Mammary epithelial cell (primary cell): ENCODE results near the gene THOC7.

Experiments
- CTCF ChIP-seq, 2 donors: IDR thresholded peaks in 1 of 2; conservative IDR thresholded peaks in 1 of 2; 2 replicates each; pipeline ENCODE4 v1.5.1; 2011 to 2012; ENCODE audit warnings: inconsistent platforms in 2 of 2, low read length in 2 of 2, mild to moderate bottlenecking in 2 of 2, control low read depth in 1 of 2, low read depth in 1 of 2; ENCODE audit not compliant: insufficient read depth in 1 of 2; ENCODE audit errors: extremely low read depth in 1 of 2
- EZH2 ChIP-seq: IDR thresholded peaks from 2 replicates; pipeline ENCODE4 v1.6.1; 2012; ENCODE audit warnings: low read length, inconsistent platforms, borderline replicate concordance

GRCh38 chr3:63814237-63814636 lies 49.4 kb downstream of the THOC7 start:
- TF ChIP-seq CTCF (conservative IDR thresholded peaks at IDR 0.05 in 1 of 2, IDR thresholded peaks at IDR 0.05 in 1 of 2; ENCODE audit: extremely low read depth in 1 of 2, insufficient read depth in 1 of 2, low read depth in 1 of 2, low read length in 2 of 2) (no peak), EZH2 (no peak)
